SK-N-DZ (cell line): ENCODE measurements around the gene UBE2E3.

Experiments
- DNase-seq: peaks from one replicate; pipeline ENCODE4 v3.0.0-alpha.2; 2015; ENCODE audit warnings: low spot score

UBE2E3 gene

GRCh38 chr2:180978903-180979748 lies 1.3 kb upstream of the UBE2E3 start:
- no peak for DNase-seq

GRCh38 chr2:180979749-180980105 lies 678 bp upstream of the UBE2E3 start:
- DNase-seq, result no peak

- no peak for DNase-seq
Observed at GRCh38 chr2:180980943-180981911, 822 bp downstream of the UBE2E3 start.

- DNase-seq, result peak; percentile 72
Observed at GRCh38 chr2:180983468-180984242, 3.2 kb downstream of the UBE2E3 start.

GRCh38 chr2:180985771-180986395 lies 5.5 kb downstream of the UBE2E3 start:
- DNase-seq, result no peak

GRCh38 chr2:180987146-180987545 lies 6.7 kb downstream of the UBE2E3 start:
- DNase-seq, result no peak

GRCh38 chr2:180990337-180990736 lies 9.9 kb downstream of the UBE2E3 start:
- no peak for DNase-seq

- no peak for DNase-seq
Observed at GRCh38 chr2:180990794-180991193, 10.4 kb downstream of the UBE2E3 start.

- no peak for DNase-seq
Observed at GRCh38 chr2:180991361-180991760, 11.0 kb downstream of the UBE2E3 start.

- DNase-seq, result no peak
Observed at GRCh38 chr2:180991820-180992219, 11.4 kb downstream of the UBE2E3 start.

GRCh38 chr2:180992994-180993393 lies 12.6 kb downstream of the UBE2E3 start:
- DNase-seq, result no peak

GRCh38 chr2:180999274-180999964 lies 19.0 kb downstream of the UBE2E3 start:
- DNase-seq, result no peak

- DNase-seq, result no peak
Observed at GRCh38 chr2:181004647-181005325, 24.4 kb downstream of the UBE2E3 start.

GRCh38 chr2:181005326-181005655 lies 24.9 kb downstream of the UBE2E3 start:
- no peak for DNase-seq

GRCh38 chr2:181005809-181006208 lies 25.4 kb downstream of the UBE2E3 start:
- DNase-seq, result no peak

- DNase-seq, result no peak
Observed at GRCh38 chr2:181007086-181007837, 26.9 kb downstream of the UBE2E3 start.

- DNase-seq, result no peak
Observed at GRCh38 chr2:181008407-181008806, 28.0 kb downstream of the UBE2E3 start.

GRCh38 chr2:181021199-181021789 lies 40.9 kb downstream of the UBE2E3 start:
- no peak for DNase-seq

- peak; percentile 71 for DNase-seq
Observed at GRCh38 chr2:181022652-181023051, 42.2 kb downstream of the UBE2E3 start.
